Renal pelvis (tissue), 4 donors: ENCODE results near the gene PLEKHG2. TPM values are rescaled to one million over a fixed set of nuclear protein-coding genes. Genes with fewer than 3 reads are reported as not detected.
A peak's percentile ranks its signal among the peaks of the same experiment; 100 is the strongest.
"Not testable (repeated sequence)": the region's sequence is repeated elsewhere in the genome, so short reads cannot be mapped to it uniquely, and the experiment has no call there.

Experiments
- DNase-seq: peaks from one replicate; pipeline ENCODE4 v3.0.0-alpha.2; 2013
- polyA plus RNA-seq, 3 donors: library from polyadenylated mRNA; unstranded; fragments of 120-200 nt; gene quantifications; one replicate each; pipeline ENCODE4 v1.2.1, GENCODE V29; 2013; ENCODE audit not compliant: insufficient read length in 3 of 3

Gene PLEKHG2
- polyA plus RNA-seq, 3 donors, result 81.8 to 135 (median 87.0) TPM

- no peak for DNase-seq
Observed at GRCh38 chr19:39438270-39438934, 25.9 kb downstream of the PLEKHG2 start.

GRCh38 chr19:39444598-39445195 lies 32.2 kb downstream of the PLEKHG2 start:
- no peak for DNase-seq

GRCh38 chr19:39445196-39446111 lies 33.0 kb downstream of the PLEKHG2 start, which contains the start of gene SUPT5H:
SUPT5H (plus strand) TSS chr19:39445582; CDS start chr19:39445891, 309 bp downstream.
- DNase-seq, result peak; percentile 97

GRCh38 chr19:39446365-39447084 lies 34.1 kb downstream of the PLEKHG2 start:
- DNase-seq, result no peak

- no peak for DNase-seq
Observed at GRCh38 chr19:39448271-39448670, 35.8 kb downstream of the PLEKHG2 start.

- DNase-seq, result no peak
Observed at GRCh38 chr19:39449116-39449797, 36.8 kb downstream of the PLEKHG2 start.

- not testable (repeated sequence) for DNase-seq
Observed at GRCh38 chr19:39451257-39451656, 38.8 kb downstream of the PLEKHG2 start.

GRCh38 chr19:39463403-39463802 lies 50.9 kb downstream of the PLEKHG2 start:
- no peak for DNase-seq

- no peak for DNase-seq
Observed at GRCh38 chr19:39465956-39466747, 53.7 kb downstream of the PLEKHG2 start.

GRCh38 chr19:39467941-39468340 lies 55.5 kb downstream of the PLEKHG2 start:
- no peak for DNase-seq

- no peak for DNase-seq
Observed at GRCh38 chr19:39469036-39469435, 56.6 kb downstream of the PLEKHG2 start.

- DNase-seq, result no peak
Observed at GRCh38 chr19:39469567-39469966, 57.1 kb downstream of the PLEKHG2 start.

GRCh38 chr19:39470724-39471339 lies 58.4 kb downstream of the PLEKHG2 start:
- DNase-seq, result no peak

GRCh38 chr19:39471756-39472536 lies 59.5 kb downstream of the PLEKHG2 start:
- DNase-seq, result no peak

GRCh38 chr19:39472746-39473442 lies 60.4 kb downstream of the PLEKHG2 start:
- no peak for DNase-seq

- DNase-seq, result no peak
Observed at GRCh38 chr19:39473443-39473960, 61.0 kb downstream of the PLEKHG2 start.

GRCh38 chr19:39474139-39474620 lies 61.7 kb downstream of the PLEKHG2 start:
- peak; percentile 30 for DNase-seq

- DNase-seq, result no peak
Observed at GRCh38 chr19:39475748-39476147, 63.3 kb downstream of the PLEKHG2 start.
